Epithelial cell of proximal tubule (primary cell): ENCODE results near the gene POU6F1. TPM values are rescaled to one million over a fixed set of nuclear protein-coding genes. Genes with fewer than 3 reads are reported as not detected.

Source experiments
- DNase-seq: peaks from one replicate; pipeline ENCODE4 v3.0.0-alpha.2; 2011; ENCODE audit warnings: low read depth
- H3K4me3 ChIP-seq: 2 replicates; pipeline ENCODE4 v1.5.1; 2011; ENCODE audit warnings: low read depth, mild to moderate bottlenecking, low read length
- total RNA-seq: library from RNA; depleted of rRNA; stranded (reverse); fragments of >200 nt; gene quantifications from 2 replicates; pipeline ENCODE4 v1.2.3, GENCODE V29; 2015
- TF ChIP-seq, protein P1 (sequence below): conservative IDR thresholded peaks from 2 replicates; pipeline ENCODE4 v1.5.1; 2012; ENCODE audit warnings: low read depth, mild to moderate bottlenecking, low read length

The POU6F1 gene
- total RNA-seq, 1 donor from 2014 or later: 9.2 TPM

DNA sequence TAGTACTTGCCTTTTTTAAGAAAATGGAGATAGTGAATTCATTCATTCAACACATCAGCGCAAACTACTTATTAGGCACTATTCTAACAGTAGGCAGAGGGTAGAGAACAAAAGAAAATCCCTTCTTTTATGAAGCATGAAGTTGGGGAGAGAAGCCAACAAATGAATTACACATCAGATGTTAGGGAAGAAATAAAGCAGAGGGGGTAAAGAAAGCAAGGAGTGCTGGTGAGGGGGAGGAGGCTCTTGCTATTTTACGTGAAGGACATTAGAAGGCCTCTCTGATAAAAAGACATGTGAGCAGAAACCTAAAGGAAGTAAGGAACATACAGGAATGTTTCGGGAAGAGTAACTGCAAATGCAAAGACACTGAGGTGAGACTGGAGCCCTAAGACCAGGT is 67.1 kb downstream of the POU6F1 start:
- TF ChIP-seq, protein P1, sequence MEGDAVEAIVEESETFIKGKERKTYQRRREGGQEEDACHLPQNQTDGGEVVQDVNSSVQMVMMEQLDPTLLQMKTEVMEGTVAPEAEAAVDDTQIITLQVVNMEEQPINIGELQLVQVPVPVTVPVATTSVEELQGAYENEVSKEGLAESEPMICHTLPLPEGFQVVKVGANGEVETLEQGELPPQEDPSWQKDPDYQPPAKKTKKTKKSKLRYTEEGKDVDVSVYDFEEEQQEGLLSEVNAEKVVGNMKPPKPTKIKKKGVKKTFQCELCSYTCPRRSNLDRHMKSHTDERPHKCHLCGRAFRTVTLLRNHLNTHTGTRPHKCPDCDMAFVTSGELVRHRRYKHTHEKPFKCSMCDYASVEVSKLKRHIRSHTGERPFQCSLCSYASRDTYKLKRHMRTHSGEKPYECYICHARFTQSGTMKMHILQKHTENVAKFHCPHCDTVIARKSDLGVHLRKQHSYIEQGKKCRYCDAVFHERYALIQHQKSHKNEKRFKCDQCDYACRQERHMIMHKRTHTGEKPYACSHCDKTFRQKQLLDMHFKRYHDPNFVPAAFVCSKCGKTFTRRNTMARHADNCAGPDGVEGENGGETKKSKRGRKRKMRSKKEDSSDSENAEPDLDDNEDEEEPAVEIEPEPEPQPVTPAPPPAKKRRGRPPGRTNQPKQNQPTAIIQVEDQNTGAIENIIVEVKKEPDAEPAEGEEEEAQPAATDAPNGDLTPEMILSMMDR: no peak
- H3K4me3 ChIP-seq: no peak overlapping the region
- DNase-seq: no peak

DNA sequence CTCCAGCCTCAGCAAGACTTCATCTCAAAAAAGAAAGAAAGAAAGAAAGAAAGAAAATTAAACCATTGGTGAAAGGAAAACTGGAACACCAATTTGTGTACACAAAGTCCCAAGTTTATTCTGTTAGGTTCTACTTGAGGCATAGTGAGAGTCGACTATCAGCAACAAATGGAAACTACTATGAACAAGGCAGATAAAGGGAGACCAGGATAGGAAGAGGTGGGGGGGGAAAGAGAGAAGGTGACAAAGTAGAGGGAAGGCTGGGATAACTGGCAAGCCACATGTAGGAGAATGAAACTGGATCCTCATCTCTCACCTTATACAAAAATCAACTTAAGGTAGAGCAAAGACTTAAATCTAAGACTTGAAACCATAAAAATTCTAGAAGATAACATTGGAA is 70.6 kb downstream of the POU6F1 start:
- DNase-seq: no peak
- TF ChIP-seq, protein P1: no peak
- no peak overlapping the region for H3K4me3 ChIP-seq

DNA sequence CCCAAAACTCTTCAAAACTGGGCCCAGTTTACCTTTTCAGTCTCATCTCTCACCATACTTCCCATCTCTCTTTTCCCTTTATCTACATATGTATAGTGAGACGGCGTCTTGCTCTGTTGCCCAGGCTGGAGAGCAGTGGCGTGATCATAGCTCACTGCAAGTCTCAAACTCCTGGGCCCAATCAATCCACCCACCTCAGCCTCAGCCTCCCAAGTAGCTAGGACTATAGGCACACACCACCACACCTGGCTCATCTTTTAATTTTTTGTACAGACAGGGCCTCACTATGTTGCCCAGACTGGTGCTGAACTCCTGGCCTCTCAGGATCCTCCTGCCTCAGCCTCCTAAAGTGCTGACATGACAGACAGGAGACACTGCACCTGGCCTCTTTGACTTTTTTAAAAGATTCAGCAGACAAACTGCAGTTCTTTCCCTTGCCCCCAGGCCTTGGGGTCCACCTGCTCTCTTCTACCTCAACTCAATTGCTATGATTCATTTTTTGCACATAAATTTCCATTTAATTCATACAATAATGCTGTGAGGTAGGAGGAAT is 78.5 kb downstream of the POU6F1 start:
- TF ChIP-seq, protein P1: no peak
- H3K4me3 ChIP-seq: no peak overlapping the region
- DNase-seq: no peak

Other genes with a start within 250 kb of the POU6F1 start
- gene SLC11A2, start 191.7 kb downstream of the POU6F1 start, total RNA-seq: 34.6 and 43.7 TPM in 2 replicates
- gene LETMD1, start 169.7 kb downstream of the POU6F1 start, total RNA-seq: 20.3 and 29.2 TPM in 2 replicates
- 18.4 and 25.1 TPM in 2 replicates for gene CSRNP2, start 134.5 kb downstream of the POU6F1 start, total RNA-seq
- gene TFCP2, start 44.9 kb downstream of the POU6F1 start, total RNA-seq: 9.2 and 12.5 TPM in 2 replicates
- 196 and 198 TPM in 2 replicates for gene DAZAP2, start 20.8 kb upstream of the POU6F1 start, total RNA-seq
- 29.3 and 42.2 TPM in 2 replicates for gene SMAGP, start 52.4 kb upstream of the POU6F1 start, total RNA-seq
- gene BIN2, start 106.1 kb upstream of the POU6F1 start, total RNA-seq: not detected in 2 replicates
- gene CELA1, start 128.6 kb upstream of the POU6F1 start, total RNA-seq: not detected in 2 replicates
- 32.4 and 72.7 TPM in 2 replicates for gene GALNT6, start 173.3 kb upstream of the POU6F1 start, total RNA-seq
- 0.86 and 1.1 TPM in 2 replicates for gene SLC4A8, start 206.8 kb upstream of the POU6F1 start, total RNA-seq